PC-9 (cell line): ENCODE measurements around the gene CELA3A. TPM values are rescaled to one million over a fixed set of nuclear protein-coding genes. Genes with fewer than 3 reads are reported as not detected.
"Not testable (repeated sequence)": the region's sequence is repeated elsewhere in the genome, so short reads cannot be mapped to it uniquely, and the experiment has no call there.

Source experiments
- BruUV-seq: library from RNA; stranded (reverse); fragments of 400-500 nt; replicated peaks from 2 replicates; lab custom pipeline; 2021; lab: Mats Ljungman, UMichigan
- CTCF ChIA-PET: fragments of 300-600 bp; sonication (Branson Sonifier 250); formaldehyde crosslinking; loops from one replicate; lab custom pipeline; 2022; ENCODE audit warnings: antibody characterized with exemption; lab: Charles Lee
- POLR2A ChIA-PET: fragments of 300-600 bp; sonication (Branson Sonifier 250); formaldehyde crosslinking; loops from one replicate; lab custom pipeline; 2022; ENCODE audit warnings: antibody characterized with exemption; ENCODE audit not compliant: unreplicated experiment; lab: Charles Lee
- DNase-seq, 2 experiments: peaks; one replicate each; pipeline versions ENCODE4 v3.0.0 to v3.0.0-alpha.2; 2015 to 2022; ENCODE audit warnings: mixed read lengths in 1 of 2
- H2AFZ ChIP-seq: fragments of 200-600 bp; sonication (generic); 2 replicates; pipeline ENCODE4 v1.8.1; 2017; ENCODE audit warnings: antibody characterized with exemption
- H3F3A ChIP-seq: fragments of 200-600 bp; sonication (generic); 2 replicates; pipeline ENCODE4 v1.8.1; 2017; ENCODE audit warnings: antibody characterized with exemption, mild to moderate bottlenecking, low read depth; ENCODE audit not compliant: insufficient read depth
- H3K27ac ChIP-seq: fragments of 200-600 bp; sonication (generic); 2 replicates; pipeline ENCODE4 v1.6.1; 2016; ENCODE audit warnings: mixed run types
- H3K27me3 ChIP-seq: fragments of 200-600 bp; sonication (generic); 2 replicates; pipeline ENCODE4 v1.6.1; 2016; ENCODE audit warnings: low read depth, mixed run types; ENCODE audit not compliant: insufficient read depth
- H3K36me3 ChIP-seq: fragments of 200-600 bp; sonication (generic); 2 replicates; pipeline ENCODE4 v1.6.1; 2016; ENCODE audit warnings: low read depth, mixed run types
- H3K4me1 ChIP-seq: fragments of 200-600 bp; sonication (generic); replicated peaks from 2 replicates; pipeline ENCODE4 v1.6.1; 2016; ENCODE audit warnings: mixed run types; ENCODE audit not compliant: insufficient read depth
- H3K4me2 ChIP-seq: fragments of 200-600 bp; sonication (generic); 2 replicates; pipeline ENCODE4 v1.6.1; 2017; ENCODE audit warnings: mixed run types
- H3K4me3 ChIP-seq: fragments of 200-600 bp; sonication (generic); 2 replicates; pipeline ENCODE4 v1.6.1; 2016; ENCODE audit warnings: mixed run types
- H3K79me2 ChIP-seq: fragments of 200-600 bp; sonication (generic); 2 replicates; pipeline ENCODE4 v1.6.1; 2017; ENCODE audit warnings: low read depth, mixed run types
- H3K9me2 ChIP-seq: fragments of 200-600 bp; sonication (generic); 2 replicates; pipeline ENCODE4 v1.8.1; 2017; ENCODE audit warnings: mild to moderate bottlenecking; ENCODE audit not compliant: insufficient read depth
- H3K9me3 ChIP-seq: fragments of 200-600 bp; sonication (generic); 2 replicates; pipeline ENCODE4 v1.8.1; 2016; ENCODE audit warnings: low read depth; ENCODE audit not compliant: insufficient read depth
- H4K20me1 ChIP-seq: fragments of 200-600 bp; sonication (generic); 2 replicates; pipeline ENCODE4 v1.8.1; 2017; ENCODE audit not compliant: insufficient read depth
- intact Hi-C: fragments of 100-400 bp; cut with micrococcal nuclease; formaldehyde crosslinking; loops from one replicate; pipeline ENCODE4 v1.10.0; 2022; ENCODE audit not compliant: unreplicated experiment
- total RNA-seq: library from RNA; stranded (reverse); gene quantifications from 2 replicates; pipeline ENCODE4 v1.2.3, GENCODE V29; 2021

CELA3A gene
- total RNA-seq, 1 experiment from 2014 or later = not detected

- H3K4me1 ChIP-seq, H3K9me3 ChIP-seq, H3K27me3 ChIP-seq, DNase-seq, H3K36me3 ChIP-seq, H2AFZ ChIP-seq, H3K4me2 ChIP-seq, H3K79me2 ChIP-seq, H3K4me3 ChIP-seq, H3K9me2 ChIP-seq, H3K27ac ChIP-seq, CTCF ChIA-PET, POLR2A ChIA-PET, H3F3A ChIP-seq, BruUV-seq, intact Hi-C loops, H4K20me1 ChIP-seq: not testable (repeated sequence)
Measured at GRCh38 chr1:21992186-21992585, 9.3 kb upstream of the CELA3A start.

- H3K79me2 ChIP-seq, H3K27me3 ChIP-seq, BruUV-seq, H2AFZ ChIP-seq, H3K36me3 ChIP-seq, H3K4me2 ChIP-seq, POLR2A ChIA-PET, H3F3A ChIP-seq, H3K27ac ChIP-seq, DNase-seq, H3K4me3 ChIP-seq, H4K20me1 ChIP-seq, H3K9me3 ChIP-seq, intact Hi-C loops, H3K9me2 ChIP-seq: not testable (repeated sequence)
- CTCF ChIA-PET = interaction anchor here (0.7 kb wide), 1 partner anchor 1322 kb away, joined by 6 read pairs; no protein-coding TSS in a partner anchor
- H3K4me1 ChIP-seq = peaks cover 10% of the 10 kb centered on the region
Measured at GRCh38 chr1:21994716-21995115, 6.7 kb upstream of the CELA3A start.

GRCh38 chr1:21996663-21996970 is 4.8 kb upstream of the CELA3A start:
- H3K9me2 ChIP-seq, H3K36me3 ChIP-seq, H3K4me3 ChIP-seq, H3K27me3 ChIP-seq, BruUV-seq, intact Hi-C loops, H3K9me3 ChIP-seq, POLR2A ChIA-PET, CTCF ChIA-PET, DNase-seq, H2AFZ ChIP-seq, H3K4me2 ChIP-seq, H3F3A ChIP-seq, H3K79me2 ChIP-seq, H3K27ac ChIP-seq, H4K20me1 ChIP-seq: not testable (repeated sequence)
- peaks cover 10% of the 10 kb centered on the region for H3K4me1 ChIP-seq

GRCh38 chr1:21997891-21998623 is 3.4 kb upstream of the CELA3A start:
- BruUV-seq, H3K4me3 ChIP-seq, H4K20me1 ChIP-seq, H3K9me2 ChIP-seq, H3K9me3 ChIP-seq, intact Hi-C loops, POLR2A ChIA-PET, H3K36me3 ChIP-seq, H3F3A ChIP-seq, H3K27me3 ChIP-seq, H3K79me2 ChIP-seq, H2AFZ ChIP-seq: not testable (repeated sequence)
- Histone ChIP-seq H3K27ac (peak overlapping the region; percentile 57), H3K4me2 (0 out of 2 replicates have a peak overlapping the region, but pooled peaks have one; percentile 10), H3K4me1 (peaks cover 10% of the 10 kb centered on the region)
- peak in 1 of 2 experiments; percentile 78 for DNase-seq
- CTCF ChIA-PET = interaction anchor here (0.7 kb wide), 1 partner anchor 289 kb away, joined by 5 read pairs; no protein-coding TSS in a partner anchor

GRCh38 chr1:21998624-21999294 is 2.7 kb upstream of the CELA3A start:
- H3K79me2 ChIP-seq, intact Hi-C loops, CTCF ChIA-PET, H3K9me3 ChIP-seq, H3K27ac ChIP-seq, BruUV-seq, H3K4me2 ChIP-seq, H3K36me3 ChIP-seq, POLR2A ChIA-PET, H3K4me3 ChIP-seq, H4K20me1 ChIP-seq, H3K9me2 ChIP-seq, H3F3A ChIP-seq, H2AFZ ChIP-seq, H3K27me3 ChIP-seq, DNase-seq: not testable (repeated sequence)
- H3K4me1 ChIP-seq = peaks cover 10% of the 10 kb centered on the region

GRCh38 chr1:21999645-22000044 is 1.8 kb upstream of the CELA3A start:
- CTCF ChIA-PET, DNase-seq, H4K20me1 ChIP-seq, POLR2A ChIA-PET, H2AFZ ChIP-seq, H3K27me3 ChIP-seq, H3K27ac ChIP-seq, H3K9me3 ChIP-seq, BruUV-seq, H3F3A ChIP-seq, H3K4me3 ChIP-seq, H3K36me3 ChIP-seq, H3K79me2 ChIP-seq, H3K4me2 ChIP-seq, H3K9me2 ChIP-seq, intact Hi-C loops: not testable (repeated sequence)
- H3K4me1 ChIP-seq = peaks cover 10% of the 10 kb centered on the region

- H3K9me3 ChIP-seq, CTCF ChIA-PET, H3K36me3 ChIP-seq, H3K79me2 ChIP-seq, H3K4me2 ChIP-seq, POLR2A ChIA-PET, H3F3A ChIP-seq, H3K27ac ChIP-seq, H3K4me1 ChIP-seq, intact Hi-C loops, DNase-seq, H3K4me3 ChIP-seq, H3K9me2 ChIP-seq, H3K27me3 ChIP-seq, BruUV-seq, H2AFZ ChIP-seq, H4K20me1 ChIP-seq: not testable (repeated sequence)
Measured at GRCh38 chr1:22002461-22002860, 1.0 kb downstream of the CELA3A start.
